Measurements from ENCODE around the gene KCTD1. TPM values are rescaled to one million over a fixed set of nuclear protein-coding genes. Genes with fewer than 3 reads are reported as not detected.

KCTD1 gene
- total RNA-seq, 1 donor from 2014 or later = 31.8 TPM

Small RNA genes within 50 kb of the gene (microRNA-seq; reads per million reads assigned to microRNA genes)
- gene MIR8057 = not detected

All from astrocyte (in vitro differentiated cells and primary cell).